Endodermal cell (in vitro differentiated cells): Measurements from ENCODE around the gene METAP2. TPM values are rescaled to one million over a fixed set of nuclear protein-coding genes. Genes with fewer than 3 reads are reported as not detected.

Source experiments
- DNase-seq: peaks from one replicate; pipeline ENCODE4 v3.0.0-alpha.2; 2017
- H3K27ac ChIP-seq: 2 replicates; pipeline ENCODE4 v1.5.1; 2013; ENCODE audit warnings: mild to moderate bottlenecking, low read depth, low read length, moderate library complexity
- H3K27me3 ChIP-seq: 2 replicates; pipeline ENCODE4 v1.6.1; 2013; ENCODE audit warnings: mild to moderate bottlenecking, low read length, moderate library complexity; ENCODE audit not compliant: insufficient read depth, control insufficient read depth, poor library complexity, severe bottlenecking
- H3K36me3 ChIP-seq: 2 replicates; pipeline ENCODE4 v1.7.0; 2013; ENCODE audit warnings: mild to moderate bottlenecking, low read length, moderate library complexity; ENCODE audit not compliant: control insufficient read depth, insufficient read depth
- H3K4me1 ChIP-seq: one replicate; pipeline ENCODE4 v1.7.0; 2013; ENCODE audit warnings: low read length; ENCODE audit not compliant: control insufficient read depth, insufficient read depth
- H3K4me3 ChIP-seq: 2 replicates; pipeline ENCODE4 v1.5.1; 2013; ENCODE audit warnings: mild to moderate bottlenecking, low read length, moderate library complexity
- H3K9ac ChIP-seq: 2 replicates; pipeline ENCODE4 v1.6.1; 2013; ENCODE audit warnings: mild to moderate bottlenecking, low read length, moderate library complexity; ENCODE audit not compliant: poor library complexity, severe bottlenecking; ENCODE audit errors: extremely low read depth
- H3K9me3 ChIP-seq: 2 replicates; pipeline ENCODE4 v1.6.1; 2013; ENCODE audit warnings: mild to moderate bottlenecking, low read length, moderate library complexity; ENCODE audit not compliant: control insufficient read depth
- H3K27ac Mint-ChIP-seq: 2 replicates; pipeline ENCODE4 v1.8.0; 2020; ENCODE audit warnings: mixed read lengths
- H3K27me3 Mint-ChIP-seq: 2 replicates; pipeline ENCODE4 v1.8.0; 2021; ENCODE audit warnings: mild to moderate bottlenecking, mixed read lengths; ENCODE audit not compliant: insufficient read depth
- H3K36me3 Mint-ChIP-seq: 2 replicates; pipeline ENCODE4 v1.8.0; 2020; ENCODE audit warnings: low read depth, mixed read lengths
- H3K4me1 Mint-ChIP-seq: 2 replicates; pipeline ENCODE4 v1.8.0; 2020; ENCODE audit warnings: mixed read lengths
- H3K4me3 Mint-ChIP-seq: 2 replicates; pipeline ENCODE4 v1.8.0; 2020; ENCODE audit warnings: mild to moderate bottlenecking, moderate library complexity, mixed read lengths
- H3K9me3 Mint-ChIP-seq: 2 replicates; pipeline ENCODE4 v1.8.0; 2020; ENCODE audit warnings: mild to moderate bottlenecking, mixed read lengths
- CTCF ChIP-seq: fragments of 200-600 bp; sonication (generic); conservative IDR thresholded peaks from 2 replicates; pipeline ENCODE4 v1.5.0; 2021; ENCODE audit warnings: antibody characterized with exemption, mild to moderate bottlenecking
- WGBS, 2 experiments: methylation state at CpG; one replicate each; pipeline versions ENCODE4 v1.1.5 to v1.1.7; 2013; ENCODE audit warnings: missing lambda C conversion rate in 2 of 2, mixed read lengths in 1 of 2; ENCODE audit not compliant: insufficient coverage in 1 of 2, insufficient read length in 1 of 2; 5-methylcytosine and 5-hydroxymethylcytosine counted together
- total RNA-seq, 2 donors: library from RNA; stranded (reverse); fragmentation: NEBNext Ultra II Directional in 1 of 2; extraction: Animal tissue kit (Norgen Biotek cat#: 25700) in 1 of 2; gene quantifications; 2 replicates in 1 of 2; 3 replicates in 1 of 2; pipeline ENCODE4 v1.2.1, GENCODE V29; 2021

METAP2 gene
- total RNA-seq, 2 donors from 2014 or later, result 137 to 152 TPM

GRCh38 chr12:95520816-95521215 is 46.9 kb downstream of the METAP2 start:
- Histone ChIP-seq H3K4me3 (no peak overlapping the region), H3K9ac (no peak overlapping the region), H3K4me1 (no peaks in the 10 kb centered on the region), H3K9me3 (no peaks in the 10 kb centered on the region), H3K27me3 (no peaks in the 10 kb centered on the region), H3K36me3 (no peaks in the 10 kb centered on the region), H3K27ac (no peak overlapping the region)
- WGBS, 2 experiments, result 95 to 100% methylated on average over 4 to 5 of the region's 6 CpGs
- H3K36me3 Mint-ChIP-seq, result peaks cover 21% of the 10 kb centered on the region
- no peaks in the 10 kb centered on the region for H3K9me3 Mint-ChIP-seq
- no peak for DNase-seq
- no peak overlapping the region for H3K27ac Mint-ChIP-seq
- H3K4me1 Mint-ChIP-seq, result peaks cover 18% of the 10 kb centered on the region
- H3K27me3 Mint-ChIP-seq, result no peaks in the 10 kb centered on the region
- no peak for TF ChIP-seq CTCF
- H3K4me3 Mint-ChIP-seq, result no peak overlapping the region

- no peak for DNase-seq
- peaks cover 23% of the 10 kb centered on the region for H3K36me3 Mint-ChIP-seq
- no peak overlapping the region for H3K27ac Mint-ChIP-seq
- no peaks in the 10 kb centered on the region for H3K27me3 Mint-ChIP-seq
- Histone ChIP-seq H3K27me3 (no peaks in the 10 kb centered on the region), H3K36me3 (no peaks in the 10 kb centered on the region), H3K9ac (no peak overlapping the region), H3K4me3 (no peak overlapping the region), H3K9me3 (no peaks in the 10 kb centered on the region), H3K4me1 (no peaks in the 10 kb centered on the region), H3K27ac (no peak overlapping the region)
- no peak overlapping the region for H3K4me3 Mint-ChIP-seq
- TF ChIP-seq CTCF, result no peak
- no peaks in the 10 kb centered on the region for H3K9me3 Mint-ChIP-seq
- H3K4me1 Mint-ChIP-seq, result peaks cover 4% of the 10 kb centered on the region
- WGBS, 2 experiments, result 97 to 100% methylated on average over 7 to 8 of the region's 8 CpGs
Observed at GRCh38 chr12:95522692-95523091, 48.7 kb downstream of the METAP2 start.

- Histone ChIP-seq H3K4me3 (no peak overlapping the region), H3K36me3 (no peaks in the 10 kb centered on the region)
- 87 to 98% methylated on average over 4 of the region's 4 CpGs for WGBS, 2 experiments
Observed at GRCh38 chr12:95528431-95528830, 54.5 kb downstream of the METAP2 start.

More at GRCh38 chr12:95528431-95528830, 54.5 kb downstream of the METAP2 start:
- H3K9ac ChIP-seq, result no peak overlapping the region
- Mint-ChIP-seq H3K36me3 (peaks cover 16% of the 10 kb centered on the region), H3K27ac (no peak overlapping the region), H3K4me1 (no peaks in the 10 kb centered on the region), H3K9me3 (no peaks in the 10 kb centered on the region), H3K27me3 (no peaks in the 10 kb centered on the region), H3K4me3 (no peak overlapping the region)
- no peak for TF ChIP-seq CTCF
- no peak for DNase-seq
- H3K27ac ChIP-seq, result no peak overlapping the region
- H3K27me3 ChIP-seq, result no peaks in the 10 kb centered on the region
- H3K4me1 ChIP-seq, result no peaks in the 10 kb centered on the region
- H3K9me3 ChIP-seq, result no peaks in the 10 kb centered on the region
